Loucy (cell line): ENCODE data around the gene SNX25.

Source experiments
- CTCF ChIP-seq: fragments of 200-600 bp; sonication (generic); conservative IDR thresholded peaks from 2 replicates; pipeline ENCODE4 v1.5.1; 2014; ENCODE audit warnings: mild to moderate bottlenecking, antibody characterized with exemption, low read length
- EZH2phosphoT487 ChIP-seq: fragments of 200-600 bp; IDR thresholded peaks from 2 replicates; pipeline ENCODE4 v1.6.1; 2018; ENCODE audit warnings: antibody characterized with exemption, mild to moderate bottlenecking, moderate library complexity, borderline replicate concordance

- TF ChIP-seq CTCF (no peak), EZH2phosphoT487 (no peak)
Measured at GRCh38 chr4:185370268-185370949, 161.0 kb downstream of the SNX25 start.
